GM19467 (cell line): ENCODE results near the gene LINGO1.

ENCODE experiments used
- ATAC-seq: cut with Tn5 transposase; IDR thresholded peaks from one replicate; pipeline ENCODE4 v1.9.1; 2021; ENCODE audit warnings: mild to moderate bottlenecking, moderate library complexity; ENCODE audit not compliant: unreplicated experiment

The LINGO1 gene

GRCh38 chr15:77617476-77618230 lies 15.1 kb downstream of the LINGO1 start:
- ATAC-seq, result no peak

DNA sequence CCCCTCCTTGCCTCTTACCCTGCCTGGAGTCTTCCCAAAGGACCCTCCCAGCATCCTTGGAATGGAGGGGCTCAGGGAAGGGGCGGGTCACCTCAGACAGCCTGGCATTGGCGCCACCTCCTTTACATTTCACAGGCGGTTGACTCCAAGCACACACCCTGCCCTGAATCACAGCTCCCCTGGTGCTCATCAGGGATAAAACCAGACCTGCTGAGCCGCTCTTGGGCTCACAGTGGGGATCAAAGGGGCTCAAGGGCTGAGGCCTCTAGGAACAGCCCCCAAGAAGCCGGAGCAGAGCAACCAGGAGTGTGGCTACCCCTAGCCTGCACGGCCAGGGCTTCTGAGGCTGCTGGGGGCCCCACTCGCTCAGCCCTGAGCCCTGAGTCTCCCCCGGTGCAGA lies 16.6 kb downstream of the LINGO1 start:
- no peak for ATAC-seq

GRCh38 chr15:77615472-77615871 lies 17.2 kb downstream of the LINGO1 start:
- no peak for ATAC-seq

DNA sequence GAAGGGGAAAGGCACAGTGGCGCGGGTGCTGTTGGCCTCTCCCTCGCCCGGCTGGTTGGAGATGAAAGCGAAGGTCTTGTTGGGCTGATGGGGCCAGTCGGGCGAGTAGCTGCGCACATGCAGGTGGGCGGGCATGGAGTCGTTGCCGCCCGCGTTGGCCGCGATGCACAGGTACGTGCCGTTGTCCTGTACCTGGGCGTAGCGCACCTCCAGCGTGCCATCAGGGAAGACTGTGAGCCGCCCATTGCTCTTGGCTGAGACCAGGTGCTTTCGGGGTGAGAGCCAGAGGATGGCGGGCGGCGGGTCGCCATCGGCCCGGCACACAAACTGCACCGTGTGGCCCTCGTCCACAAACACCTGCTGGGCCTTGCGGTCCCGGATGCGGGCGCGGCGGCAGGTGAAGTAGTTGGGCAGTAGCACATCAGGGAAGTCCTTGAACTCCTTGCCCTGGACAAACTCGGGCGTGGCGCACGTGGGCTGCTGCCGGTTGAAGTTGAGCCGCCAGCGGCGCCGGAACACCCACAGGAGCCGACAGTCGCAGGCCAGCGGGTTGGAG lies 18.4 kb downstream of the LINGO1 start:
- ATAC-seq, result no peak

DNA sequence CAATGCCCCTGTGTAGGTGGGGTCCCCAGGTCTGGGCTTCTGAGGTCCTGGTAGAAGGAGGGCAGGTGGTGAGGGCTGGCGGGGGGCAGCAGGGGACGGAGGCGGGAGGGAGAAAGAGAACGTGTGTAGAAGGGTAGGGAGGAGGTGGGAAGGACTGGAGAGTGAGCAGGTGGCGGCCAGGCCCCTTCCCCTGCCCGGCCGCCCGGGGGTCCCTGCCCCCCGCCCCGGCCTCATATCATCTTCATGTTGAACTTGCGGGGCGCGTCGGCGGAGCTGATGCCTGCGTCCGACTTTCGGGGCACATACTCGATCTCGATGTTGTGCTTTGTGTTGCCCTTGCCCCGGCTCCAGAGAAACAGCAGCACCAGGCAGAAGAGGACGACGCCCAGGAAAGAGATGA lies 18.9 kb downstream of the LINGO1 start:
- ATAC-seq, result no peak

GRCh38 chr15:77612958-77613601 lies 19.6 kb downstream of the LINGO1 start:
- ATAC-seq, result no peak

DNA sequence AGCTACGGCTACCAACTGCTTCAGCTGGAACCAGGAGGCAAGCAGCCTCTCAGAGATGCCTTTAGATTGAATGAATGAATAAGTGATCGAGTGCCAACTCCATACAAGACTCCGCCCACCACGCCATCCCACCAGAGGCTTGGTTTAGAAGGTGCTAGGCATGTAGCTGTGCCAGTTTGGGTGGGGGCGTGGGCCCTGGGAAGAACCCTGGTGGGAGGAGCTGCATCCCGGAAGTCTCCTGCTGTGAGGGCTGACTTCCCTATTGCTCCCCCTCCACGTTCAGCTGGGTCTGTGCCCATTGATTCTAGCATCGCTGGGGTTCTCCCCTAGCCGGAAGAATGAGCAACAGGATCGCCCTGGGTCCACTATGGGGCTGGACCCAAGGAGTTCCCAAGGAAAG lies 20.9 kb downstream of the LINGO1 start:
- ATAC-seq, result no peak

GRCh38 chr15:77610731-77611130 lies 22.0 kb downstream of the LINGO1 start:
- ATAC-seq, result no peak

- ATAC-seq, result no peak
Measured at GRCh38 chr15:77609558-77609957, 23.2 kb downstream of the LINGO1 start.

- no peak for ATAC-seq
Measured at GRCh38 chr15:77608774-77609173, 23.9 kb downstream of the LINGO1 start.

GRCh38 chr15:77607894-77608261 lies 24.8 kb downstream of the LINGO1 start:
- ATAC-seq, result no peak

- ATAC-seq, result no peak
Measured at GRCh38 chr15:77607111-77607893, 25.4 kb downstream of the LINGO1 start.

DNA sequence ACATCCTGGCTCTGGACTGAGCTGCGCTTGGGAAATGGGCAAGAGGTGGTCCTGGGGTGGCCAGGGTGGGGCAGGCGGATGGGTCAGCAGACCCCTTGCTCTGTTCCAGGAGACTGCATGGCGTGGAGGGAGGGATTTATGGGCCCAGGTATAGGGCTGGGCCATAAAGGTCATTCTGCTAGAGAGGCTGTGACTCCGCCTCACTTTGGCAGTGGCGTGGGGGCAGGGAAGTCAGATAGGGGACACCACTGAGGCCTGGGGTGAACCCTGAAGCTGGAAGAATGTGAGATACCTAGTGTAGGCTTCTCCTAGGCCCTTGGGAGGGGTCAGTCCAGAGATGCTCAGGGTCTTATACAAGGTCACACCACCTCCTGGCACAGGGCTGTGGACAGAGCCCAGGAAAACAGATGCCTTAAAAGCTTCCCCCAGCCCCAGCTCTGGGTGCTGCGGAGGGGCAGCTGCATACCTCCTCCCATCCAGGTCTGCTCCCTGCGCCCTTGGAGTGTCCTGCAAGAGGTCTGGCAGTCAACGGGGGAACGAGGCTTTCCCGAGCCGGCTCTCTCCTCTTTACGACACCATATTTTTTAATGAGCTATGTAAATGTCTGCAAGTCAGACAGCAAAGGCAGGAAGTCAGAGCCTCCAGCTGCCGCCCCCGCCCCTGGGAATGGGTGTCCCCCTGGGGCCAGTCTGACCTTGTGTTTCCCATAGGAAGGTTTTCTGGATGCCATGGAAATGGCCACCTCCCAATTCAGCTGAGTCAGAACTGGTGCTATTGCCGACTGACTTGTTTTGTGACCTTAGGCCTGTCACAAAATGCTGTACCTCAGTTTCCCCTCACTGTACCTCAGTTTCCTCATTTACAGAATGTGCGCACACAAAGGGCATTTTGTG lies 26.3 kb downstream of the LINGO1 start:
- no peak for ATAC-seq

GRCh38 chr15:77605547-77605946 lies 27.2 kb downstream of the LINGO1 start:
- no peak for ATAC-seq

GRCh38 chr15:77604973-77605372 lies 27.7 kb downstream of the LINGO1 start:
- ATAC-seq, result no peak

- no peak for ATAC-seq
Measured at GRCh38 chr15:77603611-77604336, 28.9 kb downstream of the LINGO1 start.

DNA sequence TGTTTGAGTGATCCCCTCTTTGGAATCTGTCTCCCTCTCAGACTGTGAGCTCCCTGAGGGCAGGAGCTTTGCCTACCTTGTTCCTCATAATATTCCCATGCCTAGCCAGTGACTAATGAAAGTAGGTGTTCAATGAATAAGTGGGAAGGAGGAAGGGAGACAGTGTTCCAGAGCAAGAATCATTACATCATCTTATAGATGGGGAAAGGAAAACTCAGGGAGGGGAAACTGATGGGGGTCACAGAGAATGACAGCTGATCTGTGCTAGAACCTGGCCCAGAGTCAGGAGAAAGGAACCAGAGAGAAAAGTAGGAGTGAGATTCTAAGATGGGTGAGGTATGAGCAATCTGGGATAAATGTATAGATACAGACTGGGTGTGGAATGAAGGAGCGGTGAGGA lies 29.9 kb downstream of the LINGO1 start:
- ATAC-seq, result no peak

- ATAC-seq, result no peak
Measured at GRCh38 chr15:77599899-77600298, 32.8 kb downstream of the LINGO1 start.

DNA sequence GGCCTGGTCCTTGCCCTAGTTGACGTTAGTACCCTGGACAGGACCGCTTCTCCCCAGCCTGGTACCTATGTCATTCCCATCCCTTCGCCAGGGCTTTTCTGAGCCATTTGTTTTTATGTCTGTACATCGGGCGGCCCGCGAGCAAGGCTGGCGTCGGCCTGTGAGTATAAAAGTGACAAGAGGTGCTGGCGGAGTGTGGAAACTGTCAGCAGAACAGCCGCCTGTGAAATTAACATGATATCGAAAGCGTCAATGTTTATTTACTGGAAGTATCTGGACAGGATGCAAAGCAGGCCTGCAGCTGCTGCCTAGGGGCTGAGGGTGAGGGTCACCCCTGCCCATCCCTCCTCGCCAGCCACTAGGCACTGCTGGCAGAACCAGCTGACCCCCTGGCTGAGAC lies 33.4 kb downstream of the LINGO1 start:
- no peak for ATAC-seq

GRCh38 chr15:77598644-77599043 lies 34.1 kb downstream of the LINGO1 start:
- no peak for ATAC-seq
